Measurements from ENCODE around the gene CCM2L. TPM values are rescaled to one million over a fixed set of nuclear protein-coding genes. Genes with fewer than 3 reads are reported as not detected.

CCM2L gene
- total RNA-seq, 2 donors from 2014 or later, result 3.4 to 5.9 TPM

DNA sequence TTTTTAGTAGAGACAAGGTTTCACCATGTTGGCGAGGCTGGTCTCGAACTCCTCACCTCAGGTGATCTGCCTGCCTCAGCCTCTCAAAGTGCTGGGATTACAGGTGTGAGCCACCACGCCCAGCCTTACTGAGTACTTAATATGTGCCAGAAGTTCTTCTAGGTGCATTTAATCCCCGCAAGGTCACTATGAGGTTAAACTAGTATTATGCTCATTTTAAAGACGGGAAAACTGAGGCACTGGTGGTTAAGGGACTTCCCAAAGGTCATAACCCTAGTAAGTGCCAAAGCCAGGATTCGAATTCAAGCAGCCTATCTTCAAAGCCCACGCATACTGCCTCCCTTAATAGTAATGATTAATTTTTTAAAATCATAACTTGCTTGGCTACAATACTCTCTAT, 674 bp upstream of the CCM2L start:
- WGBS, 2 donors, result 68 to 69% methylated on average over 7 of the region's 7 CpGs
- no peak overlapping the region for H3K27ac ChIP-seq
- H3K27me3 ChIP-seq, result no peaks in the 10 kb centered on the region
- ATAC-seq (no peak), DNase-seq (no peak)
- H3K4me3 ChIP-seq, result no peak overlapping the region
- no peaks in the 10 kb centered on the region for H3K36me3 ChIP-seq (replicated peaks in 1 of 2; ENCODE audit: insufficient read depth in 1 of 2, low read depth in 2 of 2)
- H3K4me1 ChIP-seq, result no peaks in the 10 kb centered on the region
- intact Hi-C loops (cut with DNase I), result no loop called here
- no peaks in the 10 kb centered on the region for H3K9me3 ChIP-seq
- TF ChIP-seq POLR2A (IDR thresholded peaks at IDR 0.05) (no peak), CTCF (IDR thresholded peaks at IDR 0.05) (no peak)

DNA sequence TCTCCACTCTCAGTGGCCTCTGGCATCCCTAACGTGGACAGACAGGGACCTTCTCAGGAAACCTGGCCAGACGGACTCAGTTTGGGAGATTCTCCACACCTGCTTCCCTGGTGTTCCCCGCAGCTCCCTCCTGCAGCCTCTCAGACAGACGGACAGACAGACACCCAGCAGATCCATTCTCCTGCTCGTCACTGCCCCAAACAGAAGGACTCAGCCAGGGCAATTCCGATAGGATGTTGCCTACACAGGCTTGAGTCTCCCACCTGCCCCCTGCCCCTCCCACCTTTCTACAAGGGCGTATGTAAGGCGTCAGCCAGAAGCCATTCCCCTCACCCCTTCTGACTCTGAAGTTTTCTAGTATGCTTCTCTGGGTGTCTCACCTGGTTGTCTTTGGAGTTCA, 428 bp downstream of the CCM2L start:
- Histone ChIP-seq H3K27ac (peak overlapping the region in 2 of 4 donors; percentile 2), H3K36me3 (replicated peaks in 1 of 2; ENCODE audit: insufficient read depth in 1 of 2, low read depth in 2 of 2) (no peaks in the 10 kb centered on the region), H3K4me3 (no peak overlapping the region), H3K27me3 (no peaks in the 10 kb centered on the region), H3K9me3 (no peaks in the 10 kb centered on the region), H3K4me1 (no peaks in the 10 kb centered on the region)
- DNase-seq (no peak), ATAC-seq (no peak)
- intact Hi-C loops (cut with DNase I), result no loop called here
- no peak for TF ChIP-seq CTCF (IDR thresholded peaks at IDR 0.05)
- no peak for TF ChIP-seq POLR2A (IDR thresholded peaks at IDR 0.05)
- 26 to 27% methylated on average over 7 to 8 of the region's 8 CpGs for WGBS, 2 donors

DNA sequence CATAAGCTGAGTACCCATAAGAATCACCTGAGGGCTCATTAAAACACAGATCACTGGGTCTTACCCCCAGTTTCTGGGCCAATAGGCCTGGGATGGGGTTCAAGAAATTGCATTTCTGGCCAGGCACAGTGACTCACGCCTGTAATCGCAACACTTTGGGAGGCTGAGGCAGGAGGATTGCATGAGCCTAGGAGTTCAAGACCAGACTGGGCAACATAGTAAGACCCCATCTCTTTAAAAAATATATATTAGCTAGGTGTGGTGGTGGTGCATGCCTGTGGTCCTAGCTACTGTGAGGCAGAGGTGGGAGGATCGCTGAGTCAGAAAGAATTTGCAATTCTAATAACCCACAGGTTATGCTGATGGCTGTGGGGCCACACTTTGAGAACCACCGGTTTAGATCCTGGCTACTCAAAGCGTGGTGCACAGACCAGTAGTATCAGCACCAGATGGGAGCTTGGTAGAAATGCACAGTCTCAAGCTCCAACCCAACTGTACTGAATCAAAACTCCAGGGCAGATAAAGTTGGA, 2.0 kb downstream of the CCM2L start:
- intact Hi-C loops (cut with DNase I), result no loop called here
- DNase-seq (no peak), ATAC-seq (no peak)
- H3K4me1 ChIP-seq, result no peaks in the 10 kb centered on the region
- WGBS, 2 donors, result 66 to 74% methylated on average over 5 of the region's 5 CpGs
- H3K36me3 ChIP-seq (replicated peaks in 1 of 2; ENCODE audit: insufficient read depth in 1 of 2, low read depth in 2 of 2), result no peaks in the 10 kb centered on the region
- no peak overlapping the region for H3K27ac ChIP-seq
- peaks cover 0 to under 1% of the 10 kb centered on the region in 2 donors for H3K27me3 ChIP-seq
- TF ChIP-seq POLR2A (IDR thresholded peaks at IDR 0.05), result no peak
- no peak for TF ChIP-seq CTCF (IDR thresholded peaks at IDR 0.05)
- no peaks in the 10 kb centered on the region for H3K9me3 ChIP-seq
- no peak overlapping the region for H3K4me3 ChIP-seq

DNA sequence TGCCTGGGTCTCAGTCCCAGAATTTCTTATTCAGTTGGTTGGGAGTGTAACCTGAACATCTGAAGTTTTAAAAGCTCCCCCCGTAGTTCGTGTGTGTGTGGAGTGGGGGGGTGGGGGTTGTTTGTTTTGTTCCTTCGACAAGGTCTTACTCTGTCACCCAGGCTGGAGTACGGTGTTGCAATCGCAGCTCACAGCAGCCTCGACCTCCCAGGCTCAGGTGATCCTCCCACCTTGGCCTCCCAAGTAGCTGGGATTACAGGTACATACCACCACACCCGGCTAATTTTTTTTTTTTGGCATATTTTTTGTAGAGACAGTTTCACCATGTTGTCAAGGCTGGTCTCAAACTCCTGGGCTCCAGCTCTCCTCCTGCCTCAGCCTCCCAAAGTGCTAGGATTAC, 3.1 kb downstream of the CCM2L start:
- Histone ChIP-seq H3K36me3 (replicated peaks in 1 of 2; ENCODE audit: insufficient read depth in 1 of 2, low read depth in 2 of 2) (no peaks in the 10 kb centered on the region), H3K27me3 (peaks cover 0 to 4% of the 10 kb centered on the region in 2 donors), H3K27ac (no peak overlapping the region), H3K4me1 (peaks cover 6% of the 10 kb centered on the region), H3K4me3 (no peak overlapping the region), H3K9me3 (no peaks in the 10 kb centered on the region)
- 58 to 63% methylated on average over 7 of the region's 7 CpGs for WGBS, 2 donors
- ATAC-seq, result no peak
- no peak for TF ChIP-seq CTCF (IDR thresholded peaks at IDR 0.05)
- no peak for TF ChIP-seq POLR2A (IDR thresholded peaks at IDR 0.05)
- intact Hi-C loops (cut with DNase I), result no loop called here
- no peak for DNase-seq

GRCh38 chr20:32017711-32018251, 7.5 kb downstream of the CCM2L start:
- Histone ChIP-seq H3K9me3 (no peaks in the 10 kb centered on the region), H3K27me3 (peaks cover 0 to 13% of the 10 kb centered on the region in 2 donors), H3K4me3 (no peak overlapping the region), H3K36me3 (replicated peaks in 1 of 2; ENCODE audit: insufficient read depth in 1 of 2, low read depth in 2 of 2) (no peaks in the 10 kb centered on the region), H3K27ac (no peak overlapping the region), H3K4me1 (peaks cover 12% of the 10 kb centered on the region)
- TF ChIP-seq CTCF (IDR thresholded peaks at IDR 0.05), result peak; percentile 17 to 59 (median 44)
- no peak for TF ChIP-seq POLR2A (IDR thresholded peaks at IDR 0.05)
- 6 to 8% methylated on average over 13 to 35 of the region's 35 CpGs for WGBS, 2 donors
- intact Hi-C loops (cut with DNase I), result no loop called here
- DNase-seq (peak; percentile 76 to 87 (median 82)), ATAC-seq (peak; percentile 70)
